Fibroblast of mammary gland (primary cell): ENCODE measurements around the gene IL2RA.

Experiments used
- DNase-seq: peaks from one replicate; pipeline ENCODE4 v3.0.0-alpha.2; 2010; ENCODE audit warnings: low read depth
- H3K4me3 ChIP-seq: 2 replicates; pipeline ENCODE4 v1.5.1; 2011; ENCODE audit warnings: low read depth, mild to moderate bottlenecking, low read length, moderate library complexity; ENCODE audit not compliant: control insufficient read depth
- TF ChIP-seq, protein P1 (sequence below): conservative IDR thresholded peaks from 2 replicates; pipeline ENCODE4 v1.5.1; 2011; ENCODE audit warnings: low read depth, low read length, inconsistent platforms; ENCODE audit not compliant: control insufficient read depth, insufficient read depth

The IL2RA gene

GRCh38 chr10:6014241-6014761 lies 47.9 kb downstream of the IL2RA start:
- no peak overlapping the region for H3K4me3 ChIP-seq
- peak; percentile 59 for DNase-seq
- TF ChIP-seq, protein P1, sequence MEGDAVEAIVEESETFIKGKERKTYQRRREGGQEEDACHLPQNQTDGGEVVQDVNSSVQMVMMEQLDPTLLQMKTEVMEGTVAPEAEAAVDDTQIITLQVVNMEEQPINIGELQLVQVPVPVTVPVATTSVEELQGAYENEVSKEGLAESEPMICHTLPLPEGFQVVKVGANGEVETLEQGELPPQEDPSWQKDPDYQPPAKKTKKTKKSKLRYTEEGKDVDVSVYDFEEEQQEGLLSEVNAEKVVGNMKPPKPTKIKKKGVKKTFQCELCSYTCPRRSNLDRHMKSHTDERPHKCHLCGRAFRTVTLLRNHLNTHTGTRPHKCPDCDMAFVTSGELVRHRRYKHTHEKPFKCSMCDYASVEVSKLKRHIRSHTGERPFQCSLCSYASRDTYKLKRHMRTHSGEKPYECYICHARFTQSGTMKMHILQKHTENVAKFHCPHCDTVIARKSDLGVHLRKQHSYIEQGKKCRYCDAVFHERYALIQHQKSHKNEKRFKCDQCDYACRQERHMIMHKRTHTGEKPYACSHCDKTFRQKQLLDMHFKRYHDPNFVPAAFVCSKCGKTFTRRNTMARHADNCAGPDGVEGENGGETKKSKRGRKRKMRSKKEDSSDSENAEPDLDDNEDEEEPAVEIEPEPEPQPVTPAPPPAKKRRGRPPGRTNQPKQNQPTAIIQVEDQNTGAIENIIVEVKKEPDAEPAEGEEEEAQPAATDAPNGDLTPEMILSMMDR = peak; percentile 89

DNA sequence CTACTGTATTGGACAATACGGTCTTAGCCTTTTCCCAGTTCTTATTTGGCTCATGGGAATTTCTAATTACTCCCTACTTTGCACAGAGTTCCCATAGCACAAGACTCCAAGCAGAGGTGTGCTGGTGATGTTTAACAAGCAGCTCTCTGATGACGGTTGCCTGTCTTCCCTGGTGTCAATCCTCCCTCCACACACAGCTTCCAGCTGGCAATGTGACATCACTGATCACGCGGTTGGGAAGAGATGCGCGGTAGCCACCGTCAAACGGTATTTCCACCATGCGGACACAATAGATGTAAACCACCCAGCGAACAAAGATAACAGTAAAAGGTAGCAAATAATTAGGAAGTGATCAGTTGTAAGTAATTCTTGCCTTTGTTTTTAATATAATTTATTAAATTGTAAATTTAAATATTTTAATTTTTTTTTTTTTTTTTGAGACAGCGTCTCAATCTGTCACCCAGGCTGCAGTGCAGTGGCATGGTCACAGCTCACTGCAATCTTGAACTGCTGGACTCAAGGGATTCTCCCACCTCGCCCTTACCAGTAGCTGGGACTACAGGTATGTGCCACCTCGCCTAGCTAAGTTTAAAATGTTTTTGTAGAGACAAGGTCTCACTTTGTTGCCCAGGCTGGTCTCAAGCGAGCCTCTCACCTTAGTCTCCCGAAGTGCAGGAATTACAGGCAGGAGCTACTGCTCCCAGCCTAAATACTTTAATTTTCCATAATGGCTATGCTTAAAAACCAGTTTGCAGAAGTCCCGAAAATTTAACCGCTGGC lies 48.6 kb downstream of the IL2RA start:
- no peak overlapping the region for H3K4me3 ChIP-seq
- no peak for DNase-seq
- TF ChIP-seq, protein P1 = no peak

DNA sequence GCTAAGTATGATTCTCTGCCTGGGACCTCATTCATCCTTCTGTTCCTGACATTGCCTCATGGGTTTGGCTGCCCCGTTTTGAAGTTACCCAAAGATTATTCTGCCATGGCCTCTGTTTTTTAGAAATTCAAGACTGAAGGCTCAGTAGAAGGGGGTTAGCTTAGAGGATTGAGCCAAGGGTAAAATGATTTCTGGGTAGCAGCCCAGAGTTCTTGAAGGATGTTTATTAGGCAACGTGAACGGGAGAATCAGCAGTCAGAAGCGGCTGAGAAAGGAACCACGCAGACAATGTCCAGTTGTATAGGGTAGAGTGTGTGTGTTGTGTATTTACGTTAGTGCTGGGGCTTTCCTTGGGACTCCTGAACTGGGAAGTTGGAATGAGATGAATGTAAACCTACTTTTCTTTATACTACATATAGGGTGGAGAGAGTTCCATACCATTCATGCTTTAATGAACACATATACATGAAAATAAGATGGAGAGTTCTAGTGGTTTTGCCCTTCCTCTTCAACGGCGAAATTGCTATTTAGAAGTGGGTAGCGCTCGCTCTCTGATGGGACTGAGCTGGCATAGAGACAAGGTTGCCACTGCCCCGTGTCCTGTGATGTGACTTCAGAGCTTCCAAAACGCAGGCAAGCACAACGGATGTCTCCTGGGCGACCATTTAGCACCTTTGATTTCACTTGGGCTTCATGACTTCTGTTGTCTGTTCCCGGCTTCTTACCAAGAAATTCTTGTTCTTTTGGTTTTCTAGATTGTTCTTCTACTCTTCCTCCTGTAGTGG lies 49.9 kb downstream of the IL2RA start:
- H3K4me3 ChIP-seq = no peak overlapping the region
- TF ChIP-seq, protein P1 = no peak
- no peak for DNase-seq

- no peak overlapping the region for H3K4me3 ChIP-seq
- TF ChIP-seq, protein P1 = no peak
- no peak for DNase-seq
Measured at GRCh38 chr10:6011558-6011957, 50.6 kb downstream of the IL2RA start.

DNA sequence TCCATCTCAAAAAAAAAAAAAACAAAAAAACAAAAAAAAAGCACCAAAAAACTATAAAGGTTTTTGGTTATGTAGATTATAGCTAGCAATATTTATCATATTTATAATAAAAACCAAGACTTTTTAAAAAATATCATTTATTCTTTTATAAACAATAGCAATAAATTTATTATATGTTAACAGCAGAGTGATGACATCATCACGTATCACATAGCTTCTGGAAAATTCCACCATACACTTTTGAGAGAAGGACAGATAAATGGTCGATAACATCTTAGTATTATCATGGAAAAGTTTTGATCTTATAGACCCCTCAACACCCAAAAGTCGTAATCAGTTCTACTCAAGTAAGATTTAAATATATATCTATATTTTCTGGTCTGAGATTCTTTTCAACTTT lies 51.6 kb downstream of the IL2RA start:
- H3K4me3 ChIP-seq = no peak overlapping the region
- DNase-seq = no peak
- TF ChIP-seq, protein P1 = no peak

DNA sequence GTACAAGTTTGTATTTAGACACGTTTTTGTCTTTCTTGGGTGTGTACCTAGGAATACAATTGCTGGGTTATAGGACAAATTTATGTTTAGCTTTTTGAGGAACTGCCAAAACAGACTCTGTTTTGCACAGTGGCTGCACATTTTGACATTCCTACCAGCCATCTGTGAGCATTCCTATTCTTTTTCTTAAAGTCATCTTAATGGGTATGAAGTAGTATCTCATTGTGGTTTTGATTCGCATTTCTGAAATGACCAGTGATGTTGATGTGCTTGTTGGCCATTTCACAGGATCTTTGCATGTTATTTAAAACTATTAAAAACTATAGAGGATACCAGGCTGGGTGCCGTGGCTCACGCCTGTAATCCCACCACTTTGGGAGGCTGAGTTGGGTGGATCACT lies 52.2 kb downstream of the IL2RA start:
- peak; percentile 20 for DNase-seq
- H3K4me3 ChIP-seq = no peak overlapping the region
- TF ChIP-seq, protein P1 = no peak
